ENCODE results near the gene THOC3.
"Not testable (repeated sequence)": the region's sequence is repeated elsewhere in the genome, so short reads cannot be mapped to it uniquely, and the experiment has no call there.

The THOC3 gene, protein sequence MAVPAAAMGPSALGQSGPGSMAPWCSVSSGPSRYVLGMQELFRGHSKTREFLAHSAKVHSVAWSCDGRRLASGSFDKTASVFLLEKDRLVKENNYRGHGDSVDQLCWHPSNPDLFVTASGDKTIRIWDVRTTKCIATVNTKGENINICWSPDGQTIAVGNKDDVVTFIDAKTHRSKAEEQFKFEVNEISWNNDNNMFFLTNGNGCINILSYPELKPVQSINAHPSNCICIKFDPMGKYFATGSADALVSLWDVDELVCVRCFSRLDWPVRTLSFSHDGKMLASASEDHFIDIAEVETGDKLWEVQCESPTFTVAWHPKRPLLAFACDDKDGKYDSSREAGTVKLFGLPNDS

DNA sequence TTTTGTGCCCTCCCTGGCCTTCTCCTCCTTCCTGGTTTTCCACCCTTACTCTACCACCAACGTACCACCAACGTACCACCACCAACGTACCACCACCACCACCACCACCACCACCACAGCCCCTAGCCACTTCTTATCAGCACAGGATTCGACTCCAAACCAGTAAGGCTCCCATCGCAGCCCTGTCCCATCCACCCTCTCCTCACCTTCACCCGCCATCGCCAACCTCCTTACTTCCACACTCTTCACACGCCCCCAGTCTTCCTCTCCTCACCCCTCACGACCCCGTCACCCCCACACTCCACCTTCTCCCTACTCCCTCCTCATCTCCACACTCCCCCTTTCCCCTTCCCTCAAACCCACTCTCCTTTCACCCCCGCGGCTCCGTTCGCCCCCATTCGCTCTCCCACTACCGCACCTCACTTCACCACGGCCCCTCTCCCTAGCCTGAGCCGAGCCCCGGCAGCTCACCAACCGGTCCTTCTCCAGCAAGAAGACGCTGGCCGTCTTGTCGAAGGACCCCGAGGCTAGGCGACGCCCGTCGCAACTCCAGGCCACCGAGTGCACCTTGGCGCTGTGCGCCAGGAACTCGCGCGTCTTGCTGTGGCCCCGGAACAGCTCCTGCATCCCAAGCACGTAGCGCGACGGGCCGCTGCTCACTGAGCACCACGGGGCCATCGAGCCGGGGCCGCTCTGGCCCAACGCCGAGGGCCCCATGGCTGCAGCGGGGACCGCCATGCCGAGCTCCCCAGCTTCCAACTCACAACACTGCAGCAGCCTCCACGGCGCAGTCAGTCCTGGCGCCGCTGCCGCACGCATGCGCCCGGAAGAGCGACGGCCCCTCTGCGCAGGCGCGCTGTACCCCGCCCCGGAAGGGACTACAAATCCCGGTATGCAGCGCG lies at the start of gene THOC3:
THOC3 (minus strand) TSS at position 845 of the 902 bp plus-strand sequence; CDS start at position 738, 107 bp downstream.
- not testable (repeated sequence) for DNase-seq

DNA sequence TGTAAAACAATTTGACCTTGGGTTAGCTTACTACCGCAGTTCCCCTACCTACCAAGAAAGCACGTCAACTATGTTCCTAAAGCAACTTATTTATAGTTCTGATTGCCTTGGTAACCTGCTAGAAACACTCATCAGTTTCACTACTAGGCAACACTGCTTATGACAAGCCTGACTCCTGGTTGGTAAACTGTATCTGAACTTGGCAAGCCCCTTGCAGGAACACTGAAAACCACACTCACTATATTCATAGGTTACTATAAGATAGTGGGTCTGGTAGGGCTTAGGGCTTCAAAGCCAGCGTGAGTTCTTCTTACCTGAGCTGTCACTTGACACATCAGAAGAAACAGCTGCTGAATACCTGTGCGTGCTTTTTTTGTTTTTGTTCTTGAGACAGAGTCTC lies 49.2 kb upstream of the THOC3 start:
- DNase-seq, result not testable (repeated sequence)

DNA sequence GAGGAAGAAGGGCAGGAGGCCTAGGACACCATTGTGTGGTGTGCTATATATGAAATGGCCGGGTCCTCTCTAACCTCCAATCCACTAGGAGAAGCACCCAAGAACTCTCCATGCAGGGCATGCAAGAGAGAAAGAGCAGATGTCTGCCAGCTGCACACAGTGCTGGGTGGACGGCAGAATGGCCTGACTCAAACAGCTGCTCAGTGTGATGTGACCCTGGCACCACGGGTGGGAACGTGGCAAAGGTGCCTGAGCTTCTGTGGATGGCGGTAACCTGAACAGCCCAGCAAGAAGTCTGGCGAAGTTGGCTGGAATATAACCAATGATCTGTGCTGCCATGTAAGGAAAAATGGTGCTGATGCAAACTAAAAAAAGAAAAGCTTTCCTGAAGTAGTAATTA lies 46.2 kb upstream of the THOC3 start:
- not testable (repeated sequence) for DNase-seq

DNA sequence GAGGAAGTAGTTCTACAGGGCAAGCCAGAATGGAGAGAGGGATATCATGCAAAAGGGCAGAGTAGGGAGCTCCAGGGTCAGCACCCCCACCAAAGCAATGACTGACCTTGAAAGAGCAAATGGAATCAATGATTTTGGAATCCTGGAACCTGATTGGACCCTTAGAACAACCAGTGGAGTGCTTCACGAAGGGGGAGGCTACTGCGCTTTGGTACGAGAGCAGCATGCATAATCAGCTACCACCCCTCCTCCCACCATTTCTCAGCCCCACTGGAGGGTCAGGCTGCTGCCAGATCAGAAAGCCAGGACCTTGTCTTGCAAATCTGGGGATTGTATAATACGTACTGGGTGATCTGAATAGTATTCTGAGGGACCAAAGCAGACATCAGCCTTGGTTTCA lies 43.0 kb upstream of the THOC3 start:
- not testable (repeated sequence) for DNase-seq

DNA sequence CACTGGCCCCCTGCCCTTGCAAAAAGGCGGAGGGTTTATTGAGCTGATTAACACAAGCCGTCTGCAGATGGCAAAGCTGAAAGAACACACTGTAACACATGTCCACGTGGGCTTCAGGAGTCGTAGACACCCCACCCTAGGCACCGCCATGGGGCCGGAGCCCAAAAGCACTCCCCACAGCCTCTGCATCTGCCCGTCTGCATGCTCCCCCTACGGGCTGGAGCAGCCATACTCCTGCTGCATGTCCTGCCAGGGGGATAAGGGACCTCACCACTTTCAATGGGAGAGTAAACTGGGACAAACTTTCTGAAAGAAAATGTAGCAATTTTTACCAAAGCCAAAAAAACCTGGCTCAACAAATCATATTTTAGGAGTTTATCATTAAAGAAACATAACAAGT lies 42.1 kb upstream of the THOC3 start:
- not testable (repeated sequence) for DNase-seq

DNA sequence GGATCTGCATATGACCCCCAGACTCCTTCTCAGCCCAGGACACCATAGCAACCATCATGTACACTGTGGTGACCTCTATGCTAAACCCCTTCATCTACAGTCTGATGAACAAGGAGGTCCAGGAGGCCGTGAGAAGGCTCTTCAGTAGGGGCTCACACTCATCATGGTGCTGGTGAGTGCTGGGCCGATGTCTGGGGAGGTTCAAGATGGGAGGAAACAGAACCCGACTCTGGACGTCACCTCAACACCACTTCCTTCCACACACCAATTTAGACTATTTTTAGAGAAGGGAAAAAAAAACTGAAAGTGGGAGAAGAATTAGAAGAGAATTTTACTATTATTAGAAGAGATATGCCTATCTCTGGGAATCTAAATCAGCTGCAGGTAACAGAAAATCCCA lies 39.1 kb upstream of the THOC3 start:
- not testable (repeated sequence) for DNase-seq

DNA sequence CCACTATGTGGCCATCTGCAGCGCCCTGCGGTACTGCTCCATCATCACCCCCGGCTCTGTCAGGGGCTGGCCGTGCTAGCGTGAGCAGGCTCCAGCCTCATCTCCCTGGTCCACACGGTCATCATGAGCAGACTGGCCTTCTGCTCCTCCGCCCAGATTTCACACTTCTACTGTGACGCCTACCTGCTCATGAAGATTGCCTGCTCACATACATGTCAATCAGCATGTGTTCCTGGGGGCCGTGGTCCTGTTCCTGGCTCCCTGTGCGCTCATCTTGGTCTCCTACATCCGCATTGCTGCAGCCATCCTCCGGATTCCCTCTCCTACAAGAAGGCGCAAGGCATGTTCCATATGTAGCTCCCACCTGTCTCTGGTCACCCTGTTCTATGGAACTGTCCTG lies 38.7 kb upstream of the THOC3 start:
- DNase-seq, result not testable (repeated sequence)

DNA sequence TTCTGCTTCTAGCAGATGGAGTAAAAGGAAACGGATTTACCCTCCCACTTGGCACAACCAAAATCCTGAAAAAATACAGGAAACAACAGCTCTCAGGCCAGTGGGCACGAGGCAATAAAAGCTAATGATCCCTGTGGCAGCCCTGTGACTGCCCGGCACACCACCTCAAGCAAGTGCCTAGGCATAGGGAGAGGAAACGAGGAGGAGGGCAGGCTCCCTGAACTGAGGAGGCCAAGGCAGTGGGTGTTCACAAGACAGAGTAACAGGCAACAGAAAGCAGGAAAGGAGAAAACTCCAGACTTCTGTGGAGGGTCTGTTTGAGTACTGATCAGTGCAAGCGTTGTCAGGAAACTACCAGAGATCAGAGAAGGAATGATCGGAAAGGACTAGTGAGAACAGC lies 29.9 kb upstream of the THOC3 start:
- not testable (repeated sequence) for DNase-seq

DNA sequence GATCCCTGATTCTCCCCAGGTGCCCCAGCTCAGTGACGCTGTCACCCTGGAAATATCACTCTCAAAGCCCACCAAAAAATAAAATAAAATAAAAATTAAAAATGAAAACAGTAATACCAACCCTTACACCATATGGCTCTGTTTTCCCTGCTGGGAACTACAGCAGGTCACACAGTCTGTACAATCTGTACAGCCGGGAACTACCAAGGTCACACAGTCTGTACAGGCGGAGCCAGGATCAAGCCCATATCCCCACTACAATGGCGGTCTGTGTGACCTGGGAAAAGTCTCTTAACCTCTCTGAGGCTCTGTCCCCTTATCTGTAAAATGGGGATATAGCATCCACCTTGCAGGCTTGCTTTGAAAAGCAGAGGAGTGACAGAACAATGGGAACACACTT lies 29.4 kb upstream of the THOC3 start:
- not testable (repeated sequence) for DNase-seq

DNA sequence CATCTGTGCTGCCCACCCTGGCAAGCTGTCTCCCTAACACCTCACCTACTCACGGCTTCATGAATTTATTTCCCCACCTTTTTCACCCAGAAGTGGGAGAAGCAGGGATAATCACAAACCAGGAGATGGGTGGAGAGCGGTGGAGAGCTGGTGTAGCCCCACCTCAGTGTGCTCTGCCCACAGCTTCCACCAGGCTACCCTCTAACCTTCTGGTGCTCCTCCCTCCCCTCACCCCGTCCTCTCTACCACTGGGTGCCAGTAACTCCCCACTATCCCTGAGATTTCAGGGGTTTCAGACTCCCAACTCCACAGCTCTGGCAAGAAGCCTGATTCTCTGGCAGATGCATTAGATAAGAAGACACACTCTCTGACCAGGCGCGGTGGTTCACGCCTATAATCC lies 28.7 kb upstream of the THOC3 start:
- DNase-seq, result not testable (repeated sequence)

DNA sequence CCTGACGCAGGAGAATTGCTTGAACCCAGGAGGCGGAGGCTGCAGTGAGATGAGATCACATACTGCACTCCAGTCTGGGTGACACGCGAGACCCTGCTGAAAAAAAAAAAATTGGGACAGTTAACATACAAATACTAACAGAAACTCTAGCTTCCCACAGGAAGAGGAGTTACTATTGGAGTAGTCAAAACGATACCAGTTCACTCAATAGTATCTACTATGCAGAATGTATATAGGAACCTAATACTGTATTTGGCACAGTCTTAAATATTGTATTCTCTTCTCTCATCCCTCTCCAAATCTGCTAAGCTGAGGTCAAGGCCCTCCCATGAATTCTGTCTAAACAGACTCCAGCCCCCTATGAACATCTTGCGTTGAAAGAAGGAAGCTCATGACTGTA lies 27.4 kb upstream of the THOC3 start:
- DNase-seq, result not testable (repeated sequence)

DNA sequence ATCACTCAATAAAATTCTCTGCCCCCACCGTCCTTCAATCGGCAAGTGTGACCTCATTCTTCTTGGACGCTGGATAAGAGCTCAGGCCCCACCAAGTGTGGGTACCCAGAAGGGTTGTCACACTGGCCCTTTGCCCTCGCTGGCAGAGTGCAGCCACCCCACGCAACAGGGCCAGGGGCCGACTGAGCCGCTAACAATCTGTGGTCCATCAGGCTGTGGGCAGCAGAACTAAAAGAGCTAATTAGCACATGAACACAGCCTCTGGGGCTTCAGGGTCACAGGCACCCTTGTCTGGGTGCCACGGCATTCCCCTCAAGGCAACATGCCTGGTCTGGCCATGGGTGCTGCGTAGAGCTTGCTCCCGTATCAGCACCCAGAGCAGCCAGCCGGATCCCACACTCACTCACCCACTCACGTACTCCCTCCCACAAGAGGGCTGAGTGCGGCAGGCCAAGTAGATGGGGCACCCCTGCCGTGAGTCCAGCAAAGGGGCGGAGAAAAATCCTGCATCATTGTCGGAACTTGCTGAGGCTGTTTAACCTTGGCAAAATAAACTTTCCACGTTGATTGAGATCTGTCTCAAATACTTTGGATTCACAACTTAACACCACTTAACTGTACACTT lies 11.4 kb upstream of the THOC3 start:
- DNase-seq, result not testable (repeated sequence)

DNA sequence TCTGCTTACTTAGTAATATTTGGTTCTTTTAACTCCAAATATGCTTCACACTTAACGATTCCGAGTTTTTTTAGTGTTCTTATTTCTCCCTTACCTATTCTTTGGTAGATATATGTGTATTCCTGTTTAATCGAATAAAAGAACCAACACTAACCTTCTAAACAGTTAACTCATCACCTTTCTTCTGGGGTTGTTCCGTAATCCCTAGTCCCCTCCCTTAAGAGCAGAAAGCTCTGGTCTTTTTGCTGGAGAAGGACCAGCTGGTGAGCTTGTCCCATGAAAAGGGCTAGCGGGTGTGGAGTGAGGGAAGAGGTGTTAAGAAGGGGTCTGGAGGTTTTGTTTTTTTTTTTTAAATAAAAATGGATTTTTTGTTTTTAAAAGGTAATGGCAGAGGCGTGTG lies 266 bp upstream of the THOC3 start:
- not testable (repeated sequence) for DNase-seq

DNA sequence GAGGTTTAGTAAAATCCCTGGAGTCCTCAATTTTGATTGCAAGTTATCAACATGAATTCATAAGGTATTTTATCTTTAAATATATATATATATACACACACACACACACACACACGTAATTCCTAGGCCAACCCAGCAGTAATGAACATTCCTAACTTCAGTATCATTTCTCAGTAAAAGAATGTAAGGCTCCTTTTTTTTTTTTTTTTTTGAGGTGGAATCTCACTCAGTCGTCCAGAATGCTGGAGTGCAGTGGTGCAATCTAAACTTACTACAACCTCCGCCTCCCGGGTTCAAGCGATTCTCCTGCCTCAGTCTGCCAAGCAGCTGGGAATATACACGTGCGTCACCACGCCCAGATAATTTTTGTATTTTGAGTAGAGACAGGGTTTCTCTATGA lies 5.8 kb downstream of the THOC3 start:
- DNase-seq, result not testable (repeated sequence)

DNA sequence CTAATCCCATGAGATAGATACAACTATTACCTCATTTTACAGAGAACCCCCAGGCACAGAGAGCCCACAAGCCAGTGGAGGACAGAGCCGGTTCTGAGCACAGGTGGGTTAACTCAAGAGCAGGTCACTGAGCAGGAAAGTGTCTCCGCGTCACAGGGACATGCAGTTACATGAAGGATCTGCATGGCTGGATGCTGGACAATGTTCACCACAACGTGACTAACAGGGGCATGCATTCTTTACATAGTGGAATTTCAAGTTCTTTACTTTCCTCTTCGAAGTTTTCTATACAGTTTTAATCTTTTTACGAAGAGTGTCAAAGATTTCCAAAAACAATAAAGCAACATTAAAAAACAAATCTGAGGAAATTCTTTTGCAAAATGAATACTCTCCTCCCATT lies 7.9 kb downstream of the THOC3 start:
- not testable (repeated sequence) for DNase-seq

DNA sequence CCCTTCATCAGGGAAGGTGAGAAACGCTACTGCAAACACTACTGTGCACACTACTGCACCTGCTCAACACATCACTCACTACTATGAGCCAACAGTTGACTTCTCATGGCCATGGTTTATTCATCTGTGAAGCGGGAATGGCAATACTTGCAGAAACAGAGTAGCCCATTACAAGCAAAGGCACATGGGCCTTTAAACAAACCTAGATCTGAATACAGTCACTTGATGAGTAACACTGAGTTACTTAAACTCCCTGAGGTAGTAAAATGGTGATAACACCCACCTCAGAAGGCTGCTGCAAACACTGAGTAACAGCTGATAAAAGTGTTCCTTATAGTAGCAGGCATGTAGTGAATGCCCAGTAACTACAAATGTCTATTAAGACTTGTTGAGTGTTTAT lies 9.6 kb downstream of the THOC3 start:
- DNase-seq, result not testable (repeated sequence)

DNA sequence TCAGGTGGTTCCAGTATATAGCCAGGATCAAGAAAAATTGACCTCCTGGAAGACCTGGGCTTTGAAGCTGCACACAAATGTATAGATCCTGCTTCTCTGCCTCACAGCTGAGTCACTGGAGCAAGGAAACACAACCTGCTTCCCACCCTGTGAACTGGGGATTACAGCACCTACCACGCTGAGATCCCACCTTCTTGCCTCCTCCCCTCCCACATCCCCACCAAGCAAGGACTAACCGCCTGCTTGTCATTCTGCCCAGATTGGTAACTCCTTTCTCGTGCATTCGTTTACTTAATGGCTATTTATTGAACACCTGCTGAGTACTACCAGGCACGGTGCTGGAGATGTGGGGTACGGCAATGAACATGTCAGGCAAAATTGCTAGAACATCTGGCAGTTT lies 14.0 kb downstream of the THOC3 start:
- not testable (repeated sequence) for DNase-seq

DNA sequence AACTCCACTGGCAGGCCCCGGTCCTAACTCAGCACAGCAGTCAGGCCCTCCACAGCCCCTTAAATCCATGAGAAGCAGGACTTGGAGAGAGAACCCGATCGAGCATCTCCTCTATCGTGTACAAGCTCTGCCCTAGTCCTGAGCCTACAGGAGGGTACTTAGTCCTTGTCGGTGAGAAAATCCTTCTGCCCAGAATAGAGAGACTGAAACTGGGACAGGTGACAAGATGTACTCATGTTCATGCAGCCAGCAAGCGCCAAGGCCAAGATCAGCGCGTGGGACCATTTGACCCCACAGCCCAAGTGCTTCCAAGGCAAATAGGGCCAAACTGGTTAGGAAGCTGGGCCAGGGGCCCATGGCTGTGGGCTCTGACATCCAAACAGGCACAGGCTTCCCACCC lies 15.3 kb downstream of the THOC3 start:
- DNase-seq, result not testable (repeated sequence)

DNA sequence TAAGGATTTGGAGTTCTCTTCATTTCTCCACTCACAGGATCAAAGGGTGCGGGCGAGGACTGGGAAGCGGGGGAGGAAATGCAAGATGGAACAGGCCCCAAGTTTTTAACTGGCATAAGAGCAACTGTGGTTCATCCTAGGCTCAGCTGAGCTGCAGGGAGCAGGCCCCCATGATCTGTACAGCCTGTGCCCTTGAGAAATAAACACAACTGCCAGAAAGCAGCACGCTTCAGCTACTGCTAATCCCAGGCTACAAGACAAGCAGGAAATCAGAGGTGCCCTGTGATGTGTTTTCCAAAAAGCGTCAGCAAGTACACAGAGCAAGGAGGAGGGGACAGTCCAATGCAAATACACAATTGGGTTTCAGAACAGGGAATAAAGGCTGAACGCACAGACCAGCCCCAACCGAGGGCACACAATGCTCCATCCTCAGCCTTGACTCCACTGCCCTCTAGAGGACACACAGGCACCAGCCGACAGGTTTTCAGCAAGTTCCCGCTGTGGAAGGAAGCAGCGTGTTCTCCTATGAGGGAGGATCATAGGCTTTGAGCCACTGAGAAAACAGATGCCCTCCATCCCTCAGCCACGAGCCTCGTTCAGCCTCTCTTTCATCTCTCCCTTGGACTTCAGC lies 16.7 kb downstream of the THOC3 start:
- DNase-seq, result not testable (repeated sequence)

DNA sequence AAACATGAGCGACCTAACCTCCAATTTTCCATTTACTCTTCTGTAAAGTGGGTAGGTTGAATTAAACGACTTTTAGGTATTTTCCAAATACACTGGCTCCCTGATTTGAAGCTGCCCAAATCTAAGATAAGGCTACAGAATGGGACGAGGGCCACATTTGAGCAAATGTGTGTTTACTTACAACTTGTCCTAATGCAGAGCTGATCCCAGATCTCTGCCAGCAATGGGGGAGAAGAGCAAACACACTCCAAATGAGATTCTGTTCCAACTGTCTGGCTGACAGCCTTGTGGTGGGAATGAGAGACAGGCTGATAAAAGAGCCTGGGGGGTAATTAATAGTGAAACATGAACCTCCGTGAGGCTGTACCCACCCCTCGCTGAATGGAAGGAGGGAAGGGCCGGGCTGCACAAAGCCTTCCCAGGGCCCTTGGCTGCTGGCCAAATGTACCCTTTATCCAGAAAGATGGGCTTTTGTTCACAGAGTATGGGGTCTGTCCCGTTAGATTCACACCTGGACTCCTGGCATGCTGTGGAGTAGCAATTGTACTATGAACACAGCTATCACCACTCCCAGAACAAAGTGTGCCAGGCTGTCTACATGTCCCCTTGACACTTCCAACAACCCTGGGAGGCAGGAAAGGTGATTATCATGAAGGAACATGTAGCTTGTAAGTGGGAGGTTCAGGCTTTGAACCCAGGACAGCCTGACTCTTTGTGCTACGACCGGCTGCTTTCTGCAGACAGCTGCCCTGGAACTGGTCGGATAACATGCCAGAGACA lies 19.6 kb downstream of the THOC3 start:
- not testable (repeated sequence) for DNase-seq

DNA sequence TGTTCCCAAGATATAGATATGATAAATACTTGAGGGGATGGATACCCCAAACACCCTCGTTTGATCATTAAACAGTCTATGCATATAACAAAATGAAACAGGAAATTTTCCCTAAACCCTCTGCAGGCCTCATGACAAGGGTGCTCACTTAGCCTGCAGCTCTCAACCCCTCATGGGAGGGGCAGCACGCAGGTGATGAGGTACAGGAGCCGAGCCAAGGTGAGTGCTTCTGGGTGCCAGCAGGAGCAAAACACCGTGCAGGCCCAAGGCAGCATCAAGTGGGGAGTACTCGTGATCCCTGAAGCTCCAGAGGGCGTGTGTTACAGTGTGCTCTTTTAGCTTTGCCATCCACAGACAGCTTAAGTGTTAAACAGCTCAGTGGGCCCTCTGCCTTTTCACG lies 24.9 kb downstream of the THOC3 start:
- DNase-seq, result not testable (repeated sequence)

DNA sequence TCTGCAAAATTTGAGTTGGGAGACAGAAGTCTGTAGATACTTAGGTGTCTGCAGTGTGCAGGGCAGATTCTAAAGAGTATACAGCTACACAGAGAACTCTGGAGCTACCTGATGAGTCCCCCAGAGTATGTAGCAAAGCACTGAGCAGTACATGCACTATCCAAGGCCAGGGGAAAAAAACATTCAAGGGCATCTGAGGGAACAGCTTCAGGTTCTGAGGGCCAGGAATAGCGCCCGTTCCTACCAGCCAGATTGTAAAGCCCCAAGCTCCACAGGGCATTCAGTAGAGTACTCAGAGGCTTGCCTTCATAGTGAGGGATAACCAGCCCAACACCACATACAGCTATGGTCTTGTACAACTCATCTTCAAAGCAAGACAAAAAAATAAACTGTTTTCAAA lies 27.5 kb downstream of the THOC3 start:
- not testable (repeated sequence) for DNase-seq

Data from NCI-H69 (cell line).